IMR-90 (cell line): ENCODE data around the gene CPD. TPM values are rescaled to one million over a fixed set of nuclear protein-coding genes. Genes with fewer than 3 reads are reported as not detected.

Experiments used
- ATAC-seq: fragments of 200-7000 bp; cut with Tn5 transposase; 2 replicates; pipeline ENCODE4 v1.9.1; 2020; ENCODE audit warnings: low read depth, mild to moderate bottlenecking, moderate library complexity
- BruUV-seq: library from RNA; stranded (reverse); fragments of 400-500 nt; replicated peaks from 2 replicates; lab custom pipeline; 2021; lab: Mats Ljungman, UMichigan
- CTCF ChIA-PET: fragments of 300-600 bp; formaldehyde crosslinking; extraction: SDS; loops from one replicate; lab custom pipeline; 2021; ENCODE audit warnings: antibody characterized with exemption; lab: Yijun Ruan, JAX
- POLR2A ChIA-PET: fragments of 300-600 bp; sonication (Branson Sonifier 250); formaldehyde crosslinking; loops from one replicate; lab custom pipeline; 2022; ENCODE audit warnings: antibody characterized with exemption; ENCODE audit not compliant: unreplicated experiment; lab: Charles Lee
- DNase-seq: peaks from one replicate; pipeline ENCODE4 v3.0.0; 2013
- H2AFZ ChIP-seq: replicated peaks from 2 replicates; pipeline ENCODE3; 2013; ENCODE audit warnings: low read length, mild to moderate bottlenecking; ENCODE audit not compliant: poor library complexity
- H2AK5ac ChIP-seq: 2 replicates; pipeline ENCODE4 v1.6.1; 2013; ENCODE audit warnings: low read depth, low read length, inconsistent platforms
- H2AK9ac ChIP-seq: replicated peaks from 2 replicates; pipeline ENCODE3; 2013; ENCODE audit warnings: mild to moderate bottlenecking, low read depth, low read length, moderate library complexity; ENCODE audit not compliant: poor library complexity
- H2BK120ac ChIP-seq: 2 replicates; pipeline ENCODE4 v1.6.1; 2013; ENCODE audit warnings: low read depth, low read length, inconsistent platforms
- H2BK15ac ChIP-seq: 3 replicates; pipeline ENCODE4 v1.6.1; 2013; ENCODE audit warnings: low read depth, low read length, inconsistent platforms
- H2BK20ac ChIP-seq: 2 replicates; pipeline ENCODE4 v1.6.1; 2013; ENCODE audit warnings: low read depth, mild to moderate bottlenecking, inconsistent platforms, low read length, moderate library complexity
- H2BK5ac ChIP-seq: 2 replicates; pipeline ENCODE4 v1.6.1; 2013; ENCODE audit warnings: mild to moderate bottlenecking, low read depth, low read length, inconsistent platforms; ENCODE audit not compliant: poor library complexity, severe bottlenecking
- H3K14ac ChIP-seq: replicated peaks from 2 replicates; pipeline ENCODE4 v1.6.1; 2013; ENCODE audit warnings: low read depth, low read length, inconsistent platforms
- H3K18ac ChIP-seq: 2 replicates; pipeline ENCODE4 v1.6.1; 2013; ENCODE audit warnings: low read depth, low read length, control low read depth
- H3K23ac ChIP-seq: 2 replicates; pipeline ENCODE4 v1.6.1; 2013; ENCODE audit warnings: low read depth, low read length, inconsistent platforms
- H3K27ac ChIP-seq: 2 replicates; pipeline ENCODE4 v1.5.1; 2013; ENCODE audit warnings: mild to moderate bottlenecking, control low read depth, low read length; ENCODE audit not compliant: insufficient read depth
- H3K27me3 ChIP-seq: 2 replicates; pipeline ENCODE4 v1.6.1; 2013; ENCODE audit warnings: low read length; ENCODE audit not compliant: control insufficient read depth, insufficient read depth
- H3K36me3 ChIP-seq: 2 replicates; pipeline ENCODE4 v1.6.1; 2013; ENCODE audit warnings: low read length, mixed read lengths; ENCODE audit not compliant: control insufficient read depth, insufficient read depth
- H3K4ac ChIP-seq: 2 replicates; pipeline ENCODE4 v1.6.1; 2013; ENCODE audit warnings: low read depth, low read length, inconsistent platforms
- H3K4me1 ChIP-seq: 2 replicates; pipeline ENCODE4 v1.6.1; 2013; ENCODE audit warnings: low read length, mixed read lengths; ENCODE audit not compliant: control insufficient read depth, insufficient read depth
- H3K4me2 ChIP-seq: 2 replicates; pipeline ENCODE4 v1.6.1; 2013; ENCODE audit warnings: low read depth, mild to moderate bottlenecking, control low read depth, low read length, moderate library complexity
- H3K4me3 ChIP-seq: 2 replicates; pipeline ENCODE4 v1.5.1; 2013; ENCODE audit warnings: low read depth, mild to moderate bottlenecking, control low read depth, low read length, moderate library complexity; ENCODE audit not compliant: insufficient read depth
- H3K56ac ChIP-seq: 2 replicates; pipeline ENCODE4 v1.6.1; 2013; ENCODE audit warnings: low read length, inconsistent platforms; ENCODE audit not compliant: insufficient read depth; ENCODE audit errors: extremely low read depth
- H3K79me1 ChIP-seq, 2 experiments: 2 replicates each; pipeline ENCODE4 v1.6.1; 2013; ENCODE audit warnings: low read length in 2 of 2, inconsistent platforms in 1 of 2, low read depth in 1 of 2
- H3K9ac ChIP-seq: 2 replicates; pipeline ENCODE4 v1.6.1; 2013; ENCODE audit warnings: low read depth, low read length, control low read depth
- H3K9me1 ChIP-seq: 2 replicates; pipeline ENCODE4 v1.6.1; 2013; ENCODE audit warnings: low read length, inconsistent platforms; ENCODE audit not compliant: insufficient read depth
- H3K9me3 ChIP-seq: 2 replicates; pipeline ENCODE4 v1.6.1; 2013; ENCODE audit warnings: low read length; ENCODE audit not compliant: control insufficient read depth, insufficient read depth
- H4K20me1 ChIP-seq: 2 replicates; pipeline ENCODE4 v1.6.1; 2013; ENCODE audit warnings: low read length, inconsistent platforms; ENCODE audit not compliant: insufficient read depth
- H4K5ac ChIP-seq: 2 replicates; pipeline ENCODE4 v1.6.1; 2013; ENCODE audit warnings: mild to moderate bottlenecking, low read depth, low read length, control low read depth
- H4K8ac ChIP-seq, 2 experiments: 2 replicates each; pipeline ENCODE4 v1.6.1; 2013; ENCODE audit warnings: low read depth in 2 of 2, low read length in 2 of 2, control low read depth in 1 of 2, inconsistent platforms in 1 of 2
- H4K91ac ChIP-seq: 2 replicates; pipeline ENCODE4 v1.6.1; 2013; ENCODE audit warnings: low read depth, low read length, inconsistent platforms; ENCODE audit not compliant: insufficient read depth
- BHLHE40 ChIP-seq: fragments of 150-350 bp; IDR thresholded peaks from 2 replicates; pipeline ENCODE4 v1.6.1; 2016; ENCODE audit warnings: mild to moderate bottlenecking, low read depth, low read length
- CEBPB ChIP-seq: IDR thresholded peaks from 2 replicates; pipeline ENCODE4 v1.6.1; 2012; ENCODE audit warnings: low read depth, low read length, improper control_type of control experiment
- CHD1 ChIP-seq: IDR thresholded peaks from 2 replicates; pipeline ENCODE4 v1.6.1; 2012; ENCODE audit warnings: low read depth, low read length, improper control_type of control experiment
- CTCF ChIP-seq: conservative IDR thresholded peaks from 2 replicates; pipeline ENCODE4 v1.5.1; 2012; ENCODE audit warnings: mild to moderate bottlenecking, low read depth, low read length, improper control_type of control experiment
- FOS ChIP-seq: fragments of 150-350 bp; IDR thresholded peaks from 2 replicates; pipeline ENCODE4 v1.6.1; 2016; ENCODE audit warnings: low read depth, low read length
- MAFK ChIP-seq: IDR thresholded peaks from 2 replicates; pipeline ENCODE4 v1.6.1; 2012; ENCODE audit warnings: low read depth, low read length, improper control_type of control experiment
- MAZ ChIP-seq: IDR thresholded peaks from 2 replicates; pipeline ENCODE4 v1.6.1; 2012; ENCODE audit warnings: low read depth, mild to moderate bottlenecking, low read length, improper control_type of control experiment, moderate library complexity, borderline replicate concordance
- MXI1 ChIP-seq: IDR thresholded peaks from 2 replicates; pipeline ENCODE4 v1.6.1; 2012; ENCODE audit warnings: low read depth, mild to moderate bottlenecking, low read length, moderate library complexity, borderline replicate concordance
- NFE2L2 ChIP-seq: fragments of 150-350 bp; IDR thresholded peaks from 2 replicates; pipeline ENCODE4 v1.6.1; 2016; ENCODE audit warnings: low read depth, mild to moderate bottlenecking, low read length
- POLR2A ChIP-seq: IDR thresholded peaks from 2 replicates; pipeline ENCODE4 v1.6.1; 2012; ENCODE audit warnings: mild to moderate bottlenecking, low read depth, low read length
- RAD21 ChIP-seq: IDR thresholded peaks from 2 replicates; pipeline ENCODE4 v1.6.1; 2012; ENCODE audit warnings: low read length, improper control_type of control experiment
- RCOR1 ChIP-seq: IDR thresholded peaks from 2 replicates; pipeline ENCODE4 v1.6.1; 2012; ENCODE audit warnings: mild to moderate bottlenecking, low read length, improper control_type of control experiment; ENCODE audit not compliant: insufficient replicate concordance
- RFX5 ChIP-seq: IDR thresholded peaks from 2 replicates; pipeline ENCODE4 v1.8.0; 2012; ENCODE audit warnings: low read depth, mild to moderate bottlenecking, low read length, moderate library complexity
- SMC3 ChIP-seq: fragments of 150-350 bp; IDR thresholded peaks from 2 replicates; pipeline ENCODE4 v1.6.1; 2016; ENCODE audit warnings: low read depth, mild to moderate bottlenecking, antibody characterized with exemption, low read length, moderate library complexity
- WGBS, 2 experiments: methylation state at CpG; one replicate each; pipeline versions ENCODE4 v1.1.5 to v1.1.7; 2013; ENCODE audit warnings: missing lambda C conversion rate in 2 of 2; ENCODE audit not compliant: insufficient read length in 1 of 2; ENCODE audit errors: extremely low coverage in 2 of 2; 5-methylcytosine and 5-hydroxymethylcytosine counted together
- dilution Hi-C: fragments of 300-500 bp; cut with HindIII; formaldehyde crosslinking; loops from one replicate; pipeline ENCODE4 v1.14.3; 2018; ENCODE audit warnings: low sequenced_read_pairs; ENCODE audit not compliant: unreplicated experiment
- in situ Hi-C: fragments of 300-500 bp; cut with MboI; formaldehyde crosslinking; loops from 3 replicates; pipeline ENCODE4 v1.14.3; 2019; ENCODE audit warnings: low sequenced_read_pairs, inconsistent platforms, mixed read lengths
- intact Hi-C: fragments of 100-400 bp; cut with micrococcal nuclease; formaldehyde crosslinking; loops from 2 replicates; pipeline ENCODE4 v1.10.0; 2022
- polyA plus RNA-seq, 3 experiments: library from polyadenylated mRNA; depleted of rRNA; stranded (reverse); fragments of >200 nt; gene quantifications; 2 replicates each; pipeline ENCODE4 v1.2.3, GENCODE V29; 2012; ENCODE audit warnings: low replicate concordance in 1 of 3
- total RNA-seq: library from RNA; depleted of rRNA; stranded (reverse); fragments of >200 nt; gene quantifications from 2 replicates; pipeline ENCODE4 v1.2.3, GENCODE V29; 2012
- TF ChIP-seq, protein P1 (sequence below): fragments of 150-350 bp; IDR thresholded peaks from 2 replicates; pipeline ENCODE4 v1.6.1; 2017; ENCODE audit warnings: mild to moderate bottlenecking, antibody characterized with exemption, low read length, low read depth
- TF ChIP-seq, protein P2 (sequence below): fragments of 150-350 bp; IDR thresholded peaks from 2 replicates; pipeline ENCODE4 v1.6.1; 2016; ENCODE audit warnings: low read depth, mild to moderate bottlenecking, low read length, moderate library complexity, borderline replicate concordance

CPD gene
- total and polyA plus RNA-seq, 2 of the 4 experiments (the other 2 are of a cell fraction): 23.4 to 94.5 TPM

GRCh38 chr17:30514895-30515596 lies 136.3 kb downstream of the CPD start:
- no peak overlapping the region for H2AK9ac ChIP-seq
- intact Hi-C loops: no loop called here
- no peak overlapping the region for H3K4ac ChIP-seq
- H2AK5ac ChIP-seq: no peak overlapping the region
- no peak overlapping the region for H3K14ac ChIP-seq
- H2AFZ ChIP-seq: no peak overlapping the region
- H4K5ac ChIP-seq: no peak overlapping the region
- no peak overlapping the region for H3K23ac ChIP-seq
- no peak overlapping the region for H3K18ac ChIP-seq
- H2BK5ac ChIP-seq: no peak overlapping the region
- dilution Hi-C loops: no loop called here
- ATAC-seq (no peak), DNase-seq (no peak)
- no peak overlapping the region for H3K9ac ChIP-seq
- no peaks in the 10 kb centered on the region for H3K9me3 ChIP-seq
- no CpG with 5 or more reads among the region's 3 CpGs for WGBS, 2 experiments
- no peak overlapping the region for H3K27ac ChIP-seq
- peaks cover 18% of the 10 kb centered on the region for H3K36me3 ChIP-seq
- CTCF ChIA-PET: no interaction called here
- H3K9me1 ChIP-seq: peaks cover 11% of the 10 kb centered on the region; the same call in 1 of the 2 replicates
- no peaks in the 10 kb centered on the region for H3K27me3 ChIP-seq
- no peak overlapping the region for H3K56ac ChIP-seq
- no peak overlapping the region for H2BK15ac ChIP-seq
- no TSS peak for BruUV-seq
- peaks cover 10% of the 10 kb centered on the region for H3K4me1 ChIP-seq
- peaks cover 10% of the 10 kb centered on the region for H4K20me1 ChIP-seq
- in situ Hi-C loops: no loop called here
- no peak overlapping the region for H4K91ac ChIP-seq
- no peak overlapping the region for H2BK120ac ChIP-seq
- H4K8ac ChIP-seq: no peak overlapping the region
- no peak overlapping the region for H3K4me2 ChIP-seq
- peaks cover 11 to 36% of the 10 kb centered on the region in 2 experiments; a peak in 3 of 4 replicates for H3K79me1 ChIP-seq
- TF ChIP-seq FOS (no peak), NFE2L2 (no peak), RCOR1 (no peak), RAD21 (no peak), CEBPB (no peak), POLR2A (no peak), SMC3 (no peak), CHD1 (no peak), CTCF (no peak), RFX5 (no peak), MAZ (no peak), MXI1 (no peak), MAFK (no peak), BHLHE40 (no peak)
- TF ChIP-seq, protein P1, sequence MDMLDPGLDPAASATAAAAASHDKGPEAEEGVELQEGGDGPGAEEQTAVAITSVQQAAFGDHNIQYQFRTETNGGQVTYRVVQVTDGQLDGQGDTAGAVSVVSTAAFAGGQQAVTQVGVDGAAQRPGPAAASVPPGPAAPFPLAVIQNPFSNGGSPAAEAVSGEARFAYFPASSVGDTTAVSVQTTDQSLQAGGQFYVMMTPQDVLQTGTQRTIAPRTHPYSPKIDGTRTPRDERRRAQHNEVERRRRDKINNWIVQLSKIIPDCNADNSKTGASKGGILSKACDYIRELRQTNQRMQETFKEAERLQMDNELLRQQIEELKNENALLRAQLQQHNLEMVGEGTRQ: no peak
- TF ChIP-seq, protein P2, sequence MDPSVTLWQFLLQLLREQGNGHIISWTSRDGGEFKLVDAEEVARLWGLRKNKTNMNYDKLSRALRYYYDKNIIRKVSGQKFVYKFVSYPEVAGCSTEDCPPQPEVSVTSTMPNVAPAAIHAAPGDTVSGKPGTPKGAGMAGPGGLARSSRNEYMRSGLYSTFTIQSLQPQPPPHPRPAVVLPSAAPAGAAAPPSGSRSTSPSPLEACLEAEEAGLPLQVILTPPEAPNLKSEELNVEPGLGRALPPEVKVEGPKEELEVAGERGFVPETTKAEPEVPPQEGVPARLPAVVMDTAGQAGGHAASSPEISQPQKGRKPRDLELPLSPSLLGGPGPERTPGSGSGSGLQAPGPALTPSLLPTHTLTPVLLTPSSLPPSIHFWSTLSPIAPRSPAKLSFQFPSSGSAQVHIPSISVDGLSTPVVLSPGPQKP: no peak
- POLR2A ChIA-PET: no interaction called here
- H2BK20ac ChIP-seq: no peak overlapping the region
- no peak overlapping the region for H3K4me3 ChIP-seq
